GM23338 (cell line): ENCODE results near the gene SPOPL. TPM values are rescaled to one million over a fixed set of nuclear protein-coding genes. Genes with fewer than 3 reads are reported as not detected.
A peak's percentile ranks its signal among the peaks of the same experiment; 100 is the strongest.

ENCODE experiments used
- ATAC-seq: fragments of 200-7000 bp; cut with Tn5 transposase; 3 replicates; pipeline ENCODE4 v1.9.1; 2020
- DNase-seq: peaks from one replicate; pipeline ENCODE4 v3.0.0-alpha.2; 2015; ENCODE audit warnings: low spot score
- H2AFZ ChIP-seq: fragments of 200-600 bp; sonication (generic); 2 replicates; pipeline ENCODE4 v1.8.0; 2016; ENCODE audit warnings: antibody characterized with exemption, mild to moderate bottlenecking, moderate library complexity
- H3F3A ChIP-seq: fragments of 200-600 bp; sonication (generic); replicated peaks from 2 replicates; pipeline ENCODE4 v1.8.0; 2017; ENCODE audit warnings: antibody characterized with exemption, mixed run types, low read depth
- H3K27ac ChIP-seq: fragments of 200-600 bp; sonication (generic); 2 replicates; pipeline ENCODE4 v1.6.1; 2016; ENCODE audit warnings: low read depth
- H3K27me3 ChIP-seq: fragments of 200-600 bp; sonication (generic); 2 replicates; pipeline ENCODE4 v1.8.0; 2016; ENCODE audit warnings: mild to moderate bottlenecking, mixed run types, moderate library complexity; ENCODE audit not compliant: insufficient read depth
- H3K36me3 ChIP-seq: fragments of 200-600 bp; sonication (generic); 2 replicates; pipeline ENCODE4 v1.8.0; 2016; ENCODE audit warnings: mild to moderate bottlenecking; ENCODE audit not compliant: insufficient read depth
- H3K4me1 ChIP-seq: fragments of 200-600 bp; sonication (generic); 2 replicates; pipeline ENCODE4 v1.8.0; 2016; ENCODE audit warnings: mild to moderate bottlenecking, moderate library complexity; ENCODE audit not compliant: insufficient read depth
- H3K4me2 ChIP-seq: fragments of 200-600 bp; sonication (generic); 2 replicates; pipeline ENCODE4 v1.7.1; 2017; ENCODE audit warnings: mixed run types
- H3K4me3 ChIP-seq: fragments of 200-600 bp; sonication (generic); 2 replicates; pipeline ENCODE4 v1.6.1; 2016; ENCODE audit warnings: mixed run types
- H3K79me2 ChIP-seq: fragments of 200-600 bp; sonication (generic); replicated peaks from 2 replicates; pipeline ENCODE4 v1.8.0; 2017; ENCODE audit warnings: mild to moderate bottlenecking; ENCODE audit not compliant: insufficient read depth
- H3K9me2 ChIP-seq: fragments of 200-600 bp; sonication (generic); 2 replicates; pipeline ENCODE4 v1.8.0; 2017; ENCODE audit not compliant: insufficient read depth
- H4K20me1 ChIP-seq: fragments of 200-600 bp; sonication (generic); replicated peaks from 2 replicates; pipeline ENCODE4 v1.8.0; 2017; ENCODE audit warnings: mild to moderate bottlenecking; ENCODE audit not compliant: insufficient read depth
- H3K27ac Mint-ChIP-seq: 2 replicates; pipeline ENCODE4 v1.8.0; 2020; ENCODE audit warnings: inconsistent platforms, mild to moderate bottlenecking, moderate library complexity, mixed read lengths
- H3K27me3 Mint-ChIP-seq: 3 replicates; pipeline ENCODE4 v1.8.0; 2022; ENCODE audit warnings: low read depth, mild to moderate bottlenecking, moderate library complexity, mixed read lengths, inconsistent platforms; ENCODE audit not compliant: insufficient read depth, poor library complexity
- H3K36me3 Mint-ChIP-seq: 3 replicates; pipeline ENCODE4 v1.8.0; 2021; ENCODE audit warnings: low read depth, mild to moderate bottlenecking, inconsistent platforms, moderate library complexity, mixed read lengths
- H3K4me1 Mint-ChIP-seq: 3 replicates; pipeline ENCODE4 v1.8.0; 2020; ENCODE audit warnings: mild to moderate bottlenecking, inconsistent platforms, mixed read lengths
- H3K4me3 Mint-ChIP-seq: 3 replicates; pipeline ENCODE4 v1.8.0; 2021; ENCODE audit warnings: moderate library complexity, mild to moderate bottlenecking, inconsistent platforms, mixed read lengths
- H3K9me3 Mint-ChIP-seq: 3 replicates; pipeline ENCODE4 v1.8.0; 2020; ENCODE audit warnings: moderate library complexity, mild to moderate bottlenecking, inconsistent platforms, mixed read lengths
- EZH2 ChIP-seq: fragments of 200-600 bp; sonication (generic); IDR thresholded peaks from one replicate; pipeline ENCODE4 v1.8.0; 2017; ENCODE audit warnings: antibody characterized with exemption, mild to moderate bottlenecking, low read depth; ENCODE audit not compliant: unreplicated experiment
- EZH2phosphoT487 ChIP-seq: fragments of 200-600 bp; sonication (generic); IDR thresholded peaks from one replicate; pipeline ENCODE4 v1.8.1; 2018; ENCODE audit warnings: antibody characterized with exemption; ENCODE audit not compliant: unreplicated experiment
- JUNB ChIP-seq: IDR thresholded peaks from one replicate; pipeline ENCODE4 v1.6.1; 2016; ENCODE audit warnings: antibody characterized with exemption; ENCODE audit not compliant: unreplicated experiment
- NANOG ChIP-seq: IDR thresholded peaks from 2 replicates; pipeline ENCODE4 v1.6.1; 2016; ENCODE audit warnings: antibody characterized with exemption, borderline replicate concordance
- POLR2AphosphoS5 ChIP-seq: IDR thresholded peaks from 2 replicates; pipeline ENCODE4 v1.6.1; 2016; ENCODE audit warnings: antibody characterized with exemption, low read depth
- ZNF114 ChIP-seq: fragments of 250-450 bp; sonication (Bioruptor Pico); IDR thresholded peaks from 2 replicates; pipeline ENCODE4 v1.5.0; 2020; ENCODE audit warnings: mild to moderate bottlenecking, moderate library complexity
- ZNF331 ChIP-seq: fragments of 250-450 bp; sonication (Bioruptor Pico); IDR thresholded peaks from 2 replicates; pipeline ENCODE4 v1.5.0; 2020; ENCODE audit warnings: low read depth, mild to moderate bottlenecking, moderate library complexity
- polyA plus RNA-seq: library from polyadenylated mRNA; unstranded; fragments of >200 nt; fragmentation: Nextera tagmentation; extraction: Ambion mirVana; gene quantifications from 2 replicates; pipeline ENCODE4 v1.2.1, GENCODE V29; 2016
- total RNA-seq: library from RNA; depleted of rRNA; stranded (reverse); fragments of >200 nt; shearing (Covaris generic); gene quantifications from 2 replicates; pipeline ENCODE4 v1.2.3, GENCODE V29; 2014
- TF ChIP-seq, protein P1 (sequence below): IDR thresholded peaks from 2 replicates; pipeline ENCODE4 v1.6.1; 2016; ENCODE audit warnings: antibody characterized with exemption
- TF ChIP-seq, protein P2 (sequence below): fragments of 250-450 bp; sonication (Bioruptor Pico); IDR thresholded peaks from 2 replicates; pipeline ENCODE4 v1.5.0; 2020; ENCODE audit warnings: mild to moderate bottlenecking, moderate library complexity

The SPOPL gene
- total and polyA plus RNA-seq, 2 experiments from 2014 or later: 4.5 to 15.4 TPM

DNA sequence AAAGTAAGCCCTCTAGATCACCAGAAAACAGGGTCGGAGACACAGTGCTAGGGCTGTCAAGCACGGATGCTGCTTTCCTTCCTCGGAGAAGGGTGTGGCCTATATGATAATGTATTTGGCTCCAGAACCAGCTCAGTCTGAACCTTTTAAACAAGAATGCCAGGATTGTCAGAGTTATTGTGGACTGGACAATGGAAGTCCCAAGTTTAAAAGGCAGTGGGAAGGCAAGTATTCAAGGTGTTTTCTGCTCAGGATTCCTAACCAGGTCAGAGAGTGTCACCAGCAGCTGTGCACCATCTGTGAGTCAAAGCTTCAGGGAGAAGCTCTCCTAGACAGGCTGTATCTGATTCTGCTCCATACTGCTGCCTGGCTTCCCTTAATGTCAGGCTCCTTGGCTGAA lies 94.8 kb downstream of the SPOPL start:
- peaks cover 12% of the 10 kb centered on the region for H3K4me1 Mint-ChIP-seq
- Histone ChIP-seq H3K27me3 (no peaks in the 10 kb centered on the region), H3K27ac (no peak overlapping the region), H3K36me3 (no peaks in the 10 kb centered on the region), H3F3A (no peaks in the 10 kb centered on the region), H4K20me1 (no peaks in the 10 kb centered on the region), H3K4me3 (no peak overlapping the region), H3K4me1 (no peaks in the 10 kb centered on the region), H3K79me2 (no peaks in the 10 kb centered on the region), H2AFZ (no peak overlapping the region), H3K4me2 (no peak overlapping the region), H3K9me2 (no peaks in the 10 kb centered on the region)
- H3K9me3 Mint-ChIP-seq: no peaks in the 10 kb centered on the region
- DNase-seq (peak; percentile 58), ATAC-seq (peak; percentile 86)
- H3K4me3 Mint-ChIP-seq: no peak overlapping the region
- H3K36me3 Mint-ChIP-seq: no peaks in the 10 kb centered on the region
- TF ChIP-seq ZNF114 (CRISPR knock-in tag) (no peak), JUNB (no peak), EZH2 (no peak), EZH2phosphoT487 (no peak), POLR2AphosphoS5 (no peak), NANOG (no peak), ZNF331 (CRISPR knock-in tag) (no peak)
- TF ChIP-seq, protein P1, sequence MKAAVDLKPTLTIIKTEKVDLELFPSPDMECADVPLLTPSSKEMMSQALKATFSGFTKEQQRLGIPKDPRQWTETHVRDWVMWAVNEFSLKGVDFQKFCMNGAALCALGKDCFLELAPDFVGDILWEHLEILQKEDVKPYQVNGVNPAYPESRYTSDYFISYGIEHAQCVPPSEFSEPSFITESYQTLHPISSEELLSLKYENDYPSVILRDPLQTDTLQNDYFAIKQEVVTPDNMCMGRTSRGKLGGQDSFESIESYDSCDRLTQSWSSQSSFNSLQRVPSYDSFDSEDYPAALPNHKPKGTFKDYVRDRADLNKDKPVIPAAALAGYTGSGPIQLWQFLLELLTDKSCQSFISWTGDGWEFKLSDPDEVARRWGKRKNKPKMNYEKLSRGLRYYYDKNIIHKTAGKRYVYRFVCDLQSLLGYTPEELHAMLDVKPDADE: no peak
- TF ChIP-seq, protein P2, sequence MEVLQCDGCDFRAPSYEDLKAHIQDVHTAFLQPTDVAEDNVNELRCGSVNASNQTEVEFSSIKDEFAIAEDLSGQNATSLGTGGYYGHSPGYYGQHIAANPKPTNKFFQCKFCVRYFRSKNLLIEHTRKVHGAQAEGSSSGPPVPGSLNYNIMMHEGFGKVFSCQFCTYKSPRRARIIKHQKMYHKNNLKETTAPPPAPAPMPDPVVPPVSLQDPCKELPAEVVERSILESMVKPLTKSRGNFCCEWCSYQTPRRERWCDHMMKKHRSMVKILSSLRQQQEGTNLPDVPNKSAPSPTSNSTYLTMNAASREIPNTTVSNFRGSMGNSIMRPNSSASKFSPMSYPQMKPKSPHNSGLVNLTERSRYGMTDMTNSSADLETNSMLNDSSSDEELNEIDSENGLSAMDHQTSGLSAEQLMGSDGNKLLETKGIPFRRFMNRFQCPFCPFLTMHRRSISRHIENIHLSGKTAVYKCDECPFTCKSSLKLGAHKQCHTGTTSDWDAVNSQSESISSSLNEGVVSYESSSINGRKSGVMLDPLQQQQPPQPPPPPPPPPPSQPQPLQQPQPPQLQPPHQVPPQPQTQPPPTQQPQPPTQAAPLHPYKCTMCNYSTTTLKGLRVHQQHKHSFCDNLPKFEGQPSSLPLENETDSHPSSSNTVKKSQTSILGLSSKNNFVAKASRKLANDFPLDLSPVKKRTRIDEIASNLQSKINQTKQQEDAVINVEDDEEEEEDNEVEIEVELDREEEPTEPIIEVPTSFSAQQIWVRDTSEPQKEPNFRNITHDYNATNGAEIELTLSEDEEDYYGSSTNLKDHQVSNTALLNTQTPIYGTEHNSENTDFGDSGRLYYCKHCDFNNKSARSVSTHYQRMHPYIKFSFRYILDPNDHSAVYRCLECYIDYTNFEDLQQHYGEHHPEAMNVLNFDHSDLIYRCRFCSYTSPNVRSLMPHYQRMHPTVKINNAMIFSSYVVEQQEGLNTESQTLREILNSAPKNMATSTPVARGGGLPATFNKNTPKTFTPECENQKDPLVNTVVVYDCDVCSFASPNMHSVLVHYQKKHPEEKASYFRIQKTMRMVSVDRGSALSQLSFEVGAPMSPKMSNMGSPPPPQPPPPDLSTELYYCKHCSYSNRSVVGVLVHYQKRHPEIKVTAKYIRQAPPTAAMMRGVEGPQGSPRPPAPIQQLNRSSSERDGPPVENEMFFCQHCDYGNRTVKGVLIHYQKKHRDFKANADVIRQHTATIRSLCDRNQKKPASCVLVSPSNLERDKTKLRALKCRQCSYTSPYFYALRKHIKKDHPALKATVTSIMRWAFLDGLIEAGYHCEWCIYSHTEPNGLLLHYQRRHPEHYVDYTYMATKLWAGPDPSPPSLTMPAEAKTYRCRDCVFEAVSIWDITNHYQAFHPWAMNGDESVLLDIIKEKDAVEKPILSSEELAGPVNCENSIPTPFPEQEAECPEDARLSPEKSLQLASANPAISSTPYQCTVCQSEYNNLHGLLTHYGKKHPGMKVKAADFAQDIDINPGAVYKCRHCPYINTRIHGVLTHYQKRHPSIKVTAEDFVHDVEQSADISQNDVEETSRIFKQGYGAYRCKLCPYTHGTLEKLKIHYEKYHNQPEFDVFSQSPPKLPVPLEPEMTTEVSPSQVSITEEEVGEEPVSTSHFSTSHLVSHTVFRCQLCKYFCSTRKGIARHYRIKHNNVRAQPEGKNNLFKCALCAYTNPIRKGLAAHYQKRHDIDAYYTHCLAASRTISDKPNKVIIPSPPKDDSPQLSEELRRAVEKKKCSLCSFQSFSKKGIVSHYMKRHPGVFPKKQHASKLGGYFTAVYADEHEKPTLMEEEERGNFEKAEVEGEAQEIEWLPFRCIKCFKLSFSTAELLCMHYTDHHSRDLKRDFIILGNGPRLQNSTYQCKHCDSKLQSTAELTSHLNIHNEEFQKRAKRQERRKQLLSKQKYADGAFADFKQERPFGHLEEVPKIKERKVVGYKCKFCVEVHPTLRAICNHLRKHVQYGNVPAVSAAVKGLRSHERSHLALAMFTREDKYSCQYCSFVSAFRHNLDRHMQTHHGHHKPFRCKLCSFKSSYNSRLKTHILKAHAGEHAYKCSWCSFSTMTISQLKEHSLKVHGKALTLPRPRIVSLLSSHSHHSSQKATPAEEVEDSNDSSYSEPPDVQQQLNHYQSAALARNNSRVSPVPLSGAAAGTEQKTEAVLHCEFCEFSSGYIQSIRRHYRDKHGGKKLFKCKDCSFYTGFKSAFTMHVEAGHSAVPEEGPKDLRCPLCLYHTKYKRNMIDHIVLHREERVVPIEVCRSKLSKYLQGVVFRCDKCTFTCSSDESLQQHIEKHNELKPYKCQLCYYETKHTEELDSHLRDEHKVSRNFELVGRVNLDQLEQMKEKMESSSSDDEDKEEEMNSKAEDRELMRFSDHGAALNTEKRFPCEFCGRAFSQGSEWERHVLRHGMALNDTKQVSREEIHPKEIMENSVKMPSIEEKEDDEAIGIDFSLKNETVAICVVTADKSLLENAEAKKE (CRISPR knock-in tag): no peak
- no peak overlapping the region; the same call in 1 of the 2 replicates for H3K27ac Mint-ChIP-seq
- H3K27me3 Mint-ChIP-seq: no peaks in the 10 kb centered on the region
